MM.1S (cell line): ENCODE results near the gene OR9G1.

Source experiments
- DNase-seq: peaks from one replicate; pipeline ENCODE4 v3.0.0-alpha.2; 2015
- H2AFZ ChIP-seq: fragments of 300-600 bp; sonication (generic); 2 replicates; pipeline ENCODE4 v1.6.0; 2016; ENCODE audit warnings: antibody characterized with exemption, low read length
- H3F3A ChIP-seq: fragments of 300-600 bp; sonication (generic); 2 replicates; pipeline ENCODE4 v1.6.1; 2016; ENCODE audit warnings: mild to moderate bottlenecking, antibody characterized with exemption, low read length, moderate library complexity, mixed read lengths; ENCODE audit not compliant: insufficient read depth
- H3K27ac ChIP-seq: fragments of 300-600 bp; sonication (generic); 2 replicates; pipeline ENCODE4 v1.5.1; 2016; ENCODE audit warnings: mild to moderate bottlenecking, low read length
- H3K27me3 ChIP-seq: fragments of 300-600 bp; sonication (generic); replicated peaks from 2 replicates; pipeline ENCODE4 v1.6.0; 2016; ENCODE audit warnings: low read length; ENCODE audit not compliant: insufficient read depth
- H3K36me3 ChIP-seq: fragments of 300-600 bp; sonication (generic); replicated peaks from 2 replicates; pipeline ENCODE4 v1.6.1; 2016; ENCODE audit warnings: mild to moderate bottlenecking, low read length, mixed read lengths; ENCODE audit not compliant: insufficient read depth
- H3K4me1 ChIP-seq: fragments of 300-600 bp; sonication (generic); 2 replicates; pipeline ENCODE4 v1.6.1; 2016; ENCODE audit warnings: low read length, mixed read lengths
- H3K4me2 ChIP-seq: fragments of 300-600 bp; sonication (generic); 2 replicates; pipeline ENCODE4 v1.6.0; 2016; ENCODE audit warnings: low read depth, low read length
- H3K4me3 ChIP-seq: fragments of 300-600 bp; sonication (generic); 2 replicates; pipeline ENCODE4 v1.5.1; 2016; ENCODE audit warnings: low read length, mixed read lengths
- H3K79me2 ChIP-seq: fragments of 300-600 bp; sonication (generic); 2 replicates; pipeline ENCODE4 v1.6.1; 2016; ENCODE audit warnings: mixed run types, low read length, mixed read lengths
- H3K9ac ChIP-seq: fragments of 300-600 bp; sonication (generic); 2 replicates; pipeline ENCODE4 v1.6.1; 2016; ENCODE audit warnings: low read length, mixed read lengths
- H3K9me2 ChIP-seq: fragments of 300-600 bp; sonication (generic); replicated peaks from 2 replicates; pipeline ENCODE4 v1.6.1; 2016; ENCODE audit warnings: mild to moderate bottlenecking, low read length, mixed read lengths; ENCODE audit not compliant: insufficient read depth
- H3K9me3 ChIP-seq: fragments of 300-600 bp; sonication (generic); replicated peaks from 2 replicates; pipeline ENCODE4 v1.6.1; 2016; ENCODE audit warnings: mild to moderate bottlenecking, low read length, mixed read lengths; ENCODE audit not compliant: insufficient read depth
- H4K20me1 ChIP-seq: fragments of 300-600 bp; sonication (generic); 2 replicates; pipeline ENCODE4 v1.6.1; 2016; ENCODE audit warnings: mild to moderate bottlenecking, low read length, moderate library complexity, mixed read lengths; ENCODE audit not compliant: insufficient read depth
- CTCF ChIP-seq: fragments of 300-600 bp; sonication (generic); IDR thresholded peaks from 2 replicates; pipeline ENCODE4 v1.5.1; 2016; ENCODE audit warnings: antibody characterized with exemption, low read length, mixed read lengths
- EZH2 ChIP-seq: fragments of 300-600 bp; sonication (generic); optimal IDR thresholded peaks from 2 replicates; pipeline ENCODE3; 2017; ENCODE audit warnings: low read depth, mild to moderate bottlenecking, antibody characterized with exemption, low read length, mixed read lengths
- EZH2phosphoT487 ChIP-seq: fragments of 300-600 bp; sonication (generic); IDR thresholded peaks from 2 replicates; pipeline ENCODE4 v1.6.1; 2018; ENCODE audit warnings: antibody characterized with exemption, low read length

Gene OR9G1

GRCh38 chr11:56698795-56699194 lies at the start of gene OR9G1:
Gene OR9G1 (plus strand): TSS chr11:56699095. CDS start chr11:56700388, 1,293 bp downstream.
- H3K9ac ChIP-seq = no peak within 1 kb of the TSS
- no peaks in the 10 kb centered on the region for H3K36me3 ChIP-seq
- no peaks in the 10 kb centered on the region for H3K9me2 ChIP-seq
- no peaks in the 10 kb centered on the region for H3F3A ChIP-seq
- no peak within 1 kb of the TSS for H3K4me3 ChIP-seq
- H3K4me1 ChIP-seq = no peaks in the 10 kb centered on the region
- no peak within 1 kb of the TSS for H3K4me2 ChIP-seq
- no peaks in the 10 kb centered on the region for H4K20me1 ChIP-seq
- no peaks in the 10 kb centered on the region for H3K79me2 ChIP-seq
- DNase-seq = no peak
- no peak within 1 kb of the TSS for H3K27ac ChIP-seq
- no peak within 1 kb of the TSS for H2AFZ ChIP-seq
- no peak for TF ChIP-seq EZH2phosphoT487
- TF ChIP-seq CTCF = no peak
- no peak for TF ChIP-seq EZH2
- H3K27me3 ChIP-seq = no peaks in the 10 kb centered on the region
- no peaks in the 10 kb centered on the region for H3K9me3 ChIP-seq

GRCh38 chr11:56659755-56660154 lies 39.1 kb upstream of the OR9G1 start:
- no peaks in the 10 kb centered on the region for H3K27me3 ChIP-seq
- no peak for TF ChIP-seq EZH2phosphoT487
- no peak for TF ChIP-seq EZH2
- TF ChIP-seq CTCF = no peak
- H3K36me3 ChIP-seq = no peaks in the 10 kb centered on the region
- H3K9me2 ChIP-seq = no peaks in the 10 kb centered on the region
- H3K4me1 ChIP-seq = no peaks in the 10 kb centered on the region
- H3F3A ChIP-seq = no peaks in the 10 kb centered on the region
- no peak overlapping the region for H3K9ac ChIP-seq
- H3K4me2 ChIP-seq = no peak overlapping the region
- no peaks in the 10 kb centered on the region for H3K9me3 ChIP-seq
- no peak overlapping the region for H3K27ac ChIP-seq
- no peaks in the 10 kb centered on the region for H3K79me2 ChIP-seq
- H3K4me3 ChIP-seq = no peak overlapping the region
- DNase-seq = no peak
- no peaks in the 10 kb centered on the region for H4K20me1 ChIP-seq
- H2AFZ ChIP-seq = no peak overlapping the region

- DNase-seq = no peak
- Histone ChIP-seq H3K27me3 (no peaks in the 10 kb centered on the region), H3K9me2 (no peaks in the 10 kb centered on the region), H3K27ac (no peak within 1 kb of the TSS), H3K9ac (no peak within 1 kb of the TSS), H4K20me1 (no peaks in the 10 kb centered on the region), H3K36me3 (no peaks in the 10 kb centered on the region), H3K9me3 (no peaks in the 10 kb centered on the region), H3K4me2 (no peak within 1 kb of the TSS), H2AFZ (no peak within 1 kb of the TSS), H3F3A (no peaks in the 10 kb centered on the region), H3K4me1 (no peaks in the 10 kb centered on the region), H3K4me3 (no peak within 1 kb of the TSS), H3K79me2 (no peaks in the 10 kb centered on the region)
- TF ChIP-seq EZH2phosphoT487 = no peak
- TF ChIP-seq EZH2 = no peak
- TF ChIP-seq CTCF = no peak
Measured at GRCh38 chr11:56663386-56663785, 35.5 kb upstream of the OR9G1 start, which contains the start of gene OR5AR1. Gene OR5AR1 (plus strand): TSS chr11:56663686. CDS start chr11:56663686, 0 bp downstream.
